GM12872 (cell line): ENCODE data around the gene TXNRD2.

Experiments used
- TF ChIP-seq, protein P1 (sequence below): IDR thresholded peaks from 3 replicates; pipeline ENCODE4 v1.5.1; 2011; ENCODE audit warnings: low read depth, mild to moderate bottlenecking, low read length, moderate library complexity; ENCODE audit not compliant: insufficient read depth

Gene TXNRD2

DNA sequence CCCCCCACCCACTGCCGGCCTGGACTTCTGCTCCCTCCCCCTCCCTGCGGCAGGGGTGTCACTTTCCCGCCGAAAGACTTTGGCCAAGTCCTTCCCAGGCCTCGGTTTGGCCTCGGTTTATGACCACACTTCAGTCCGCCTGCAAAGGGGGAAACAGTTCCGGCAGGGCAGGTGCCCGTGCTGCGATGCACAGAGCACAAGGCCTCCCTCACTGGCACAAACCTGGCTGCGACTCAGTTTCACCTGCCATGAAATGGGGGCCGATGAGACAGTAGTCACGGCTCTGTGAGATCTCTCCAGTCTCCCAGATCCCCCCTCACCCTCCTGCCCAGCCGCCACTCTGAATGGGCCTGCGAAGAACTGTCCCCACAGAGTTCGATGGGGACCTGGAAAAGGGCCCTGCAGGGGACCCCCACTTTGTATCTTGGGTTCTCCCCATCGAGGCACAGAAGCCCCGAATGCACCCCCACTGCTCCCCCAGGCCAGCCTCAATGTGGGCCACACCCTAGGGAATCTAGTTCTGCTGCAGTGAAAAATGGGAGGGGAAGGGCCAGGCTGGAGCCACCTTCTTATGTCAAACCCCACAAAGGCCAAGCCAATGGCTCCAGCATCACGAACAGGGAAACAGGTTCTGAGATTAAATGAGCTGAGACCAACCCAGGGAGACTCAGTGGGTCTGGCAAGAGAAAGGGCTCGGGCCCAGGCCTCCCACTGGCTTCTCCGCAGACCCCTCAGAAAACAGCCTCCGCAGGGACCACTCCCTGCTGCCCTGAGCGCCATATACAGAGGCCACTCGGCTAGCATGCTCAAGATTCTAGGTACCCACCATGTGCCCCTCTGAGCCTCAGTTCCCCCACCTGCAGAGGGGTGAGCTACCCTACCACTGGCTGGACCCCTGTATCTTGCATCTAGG lies 46.0 kb upstream of the TXNRD2 start:
- TF ChIP-seq, protein P1, sequence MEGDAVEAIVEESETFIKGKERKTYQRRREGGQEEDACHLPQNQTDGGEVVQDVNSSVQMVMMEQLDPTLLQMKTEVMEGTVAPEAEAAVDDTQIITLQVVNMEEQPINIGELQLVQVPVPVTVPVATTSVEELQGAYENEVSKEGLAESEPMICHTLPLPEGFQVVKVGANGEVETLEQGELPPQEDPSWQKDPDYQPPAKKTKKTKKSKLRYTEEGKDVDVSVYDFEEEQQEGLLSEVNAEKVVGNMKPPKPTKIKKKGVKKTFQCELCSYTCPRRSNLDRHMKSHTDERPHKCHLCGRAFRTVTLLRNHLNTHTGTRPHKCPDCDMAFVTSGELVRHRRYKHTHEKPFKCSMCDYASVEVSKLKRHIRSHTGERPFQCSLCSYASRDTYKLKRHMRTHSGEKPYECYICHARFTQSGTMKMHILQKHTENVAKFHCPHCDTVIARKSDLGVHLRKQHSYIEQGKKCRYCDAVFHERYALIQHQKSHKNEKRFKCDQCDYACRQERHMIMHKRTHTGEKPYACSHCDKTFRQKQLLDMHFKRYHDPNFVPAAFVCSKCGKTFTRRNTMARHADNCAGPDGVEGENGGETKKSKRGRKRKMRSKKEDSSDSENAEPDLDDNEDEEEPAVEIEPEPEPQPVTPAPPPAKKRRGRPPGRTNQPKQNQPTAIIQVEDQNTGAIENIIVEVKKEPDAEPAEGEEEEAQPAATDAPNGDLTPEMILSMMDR, result no peak

DNA sequence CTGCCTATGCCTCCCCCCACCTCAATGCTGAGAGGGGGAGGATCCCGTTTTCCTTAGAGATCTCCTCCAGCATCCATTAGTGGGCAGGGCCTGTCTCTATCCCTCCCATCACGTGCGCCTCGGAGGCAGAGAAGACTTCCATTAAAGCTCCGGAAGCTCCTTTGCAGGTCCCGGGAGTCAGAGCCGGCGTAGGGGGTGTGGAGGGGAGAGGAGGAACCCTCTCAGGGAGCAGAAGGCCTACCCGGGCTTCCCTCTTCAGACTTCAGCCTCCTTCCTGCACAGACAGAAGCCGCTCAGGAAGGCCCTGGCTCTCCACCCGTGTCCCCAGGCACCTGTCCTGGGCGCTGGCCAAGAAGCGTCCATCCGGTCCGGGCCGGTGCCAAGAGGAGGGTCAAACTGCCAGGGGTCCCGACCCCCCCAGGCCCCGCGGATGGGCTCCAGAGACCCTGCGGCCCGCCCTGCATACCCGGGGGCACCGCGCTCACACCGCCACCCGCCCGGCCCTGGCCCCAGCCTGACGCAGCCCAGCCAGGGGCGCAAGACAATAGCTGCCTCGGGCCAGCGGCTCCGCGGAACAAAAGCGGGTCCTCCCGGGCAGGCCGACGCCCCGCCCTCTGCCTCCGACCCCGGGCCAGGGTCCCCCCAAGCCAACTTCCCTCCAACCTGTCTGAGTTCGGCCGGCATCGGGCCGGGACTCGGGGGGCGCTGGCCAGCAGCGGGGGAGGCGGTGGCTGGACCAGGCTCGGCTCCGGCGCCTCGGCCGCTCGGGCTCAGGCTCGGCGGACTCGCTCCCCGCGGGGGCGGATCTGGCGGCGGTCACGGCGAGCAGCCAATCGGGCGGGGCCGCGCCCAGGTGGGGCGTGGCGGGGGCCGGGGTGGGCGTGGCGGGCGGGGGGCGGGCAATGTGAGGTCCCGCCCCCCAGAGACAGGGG lies 45.1 kb upstream of the TXNRD2 start:
- TF ChIP-seq, protein P1, result no peak

DNA sequence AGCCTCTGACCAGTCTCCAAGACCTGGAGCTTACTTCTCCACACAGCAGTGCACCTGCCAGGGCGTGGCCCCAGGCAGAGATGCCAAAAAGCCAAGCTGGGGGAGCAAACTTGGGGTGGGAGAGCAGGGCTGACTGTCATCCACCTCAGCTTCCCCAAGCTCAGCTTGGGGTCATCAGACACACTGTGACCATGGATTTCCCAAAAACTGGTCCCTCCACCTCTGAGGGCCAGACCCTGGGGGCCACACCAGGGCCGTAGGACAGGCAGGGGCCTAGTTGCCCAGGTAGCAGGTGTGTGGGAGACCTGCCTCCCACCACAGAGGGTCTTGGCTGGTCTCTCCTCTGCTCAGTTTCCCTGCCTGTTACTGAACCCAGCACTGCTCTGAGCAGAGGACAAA lies 44.4 kb upstream of the TXNRD2 start:
- TF ChIP-seq, protein P1, result no peak

DNA sequence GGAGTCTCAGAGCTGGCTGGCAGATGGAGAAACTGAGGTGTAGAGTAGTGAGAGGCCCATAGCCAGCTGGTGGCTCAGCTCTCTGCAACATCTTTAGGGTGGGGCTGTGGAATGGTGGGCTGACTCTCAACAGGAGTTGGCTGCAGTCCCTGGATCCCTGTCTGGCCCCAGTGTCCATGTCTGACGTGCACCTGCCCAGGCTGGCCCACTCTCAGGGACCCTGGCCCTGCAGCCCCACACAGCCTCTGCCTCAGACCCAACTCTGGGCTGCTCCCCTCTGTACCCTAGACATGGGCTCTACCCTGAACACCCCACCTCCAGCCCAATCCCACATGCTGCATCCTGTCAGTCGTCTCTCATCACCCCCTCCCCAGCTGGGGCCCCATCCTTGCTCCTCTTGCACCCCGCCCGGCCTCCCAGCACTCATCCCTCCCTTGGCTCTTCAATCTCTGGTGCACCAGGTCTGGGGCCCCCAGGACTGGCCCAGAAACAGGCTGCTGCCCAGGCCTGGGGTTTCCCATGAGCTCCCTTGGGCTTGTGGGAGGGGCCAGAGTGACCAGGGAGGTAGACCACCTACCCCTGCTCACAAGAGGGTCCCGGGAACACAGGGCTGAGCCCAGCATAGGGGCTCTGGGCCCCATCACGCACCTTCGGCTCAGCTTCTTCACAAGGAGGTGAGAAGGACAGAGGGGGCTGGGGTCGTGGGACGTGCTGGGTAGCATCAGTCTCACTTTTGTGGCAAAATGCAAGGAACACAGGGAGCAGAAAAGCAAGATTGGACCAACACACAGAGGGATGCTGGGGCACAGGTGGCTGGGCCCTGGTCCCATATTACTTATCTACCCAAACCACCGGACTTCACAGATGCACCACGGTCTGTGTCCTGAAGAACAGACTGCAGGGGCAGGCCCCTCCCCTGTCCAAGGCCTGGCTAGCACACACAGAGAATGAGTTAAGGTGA lies 43.5 kb upstream of the TXNRD2 start:
- TF ChIP-seq, protein P1, result no peak

DNA sequence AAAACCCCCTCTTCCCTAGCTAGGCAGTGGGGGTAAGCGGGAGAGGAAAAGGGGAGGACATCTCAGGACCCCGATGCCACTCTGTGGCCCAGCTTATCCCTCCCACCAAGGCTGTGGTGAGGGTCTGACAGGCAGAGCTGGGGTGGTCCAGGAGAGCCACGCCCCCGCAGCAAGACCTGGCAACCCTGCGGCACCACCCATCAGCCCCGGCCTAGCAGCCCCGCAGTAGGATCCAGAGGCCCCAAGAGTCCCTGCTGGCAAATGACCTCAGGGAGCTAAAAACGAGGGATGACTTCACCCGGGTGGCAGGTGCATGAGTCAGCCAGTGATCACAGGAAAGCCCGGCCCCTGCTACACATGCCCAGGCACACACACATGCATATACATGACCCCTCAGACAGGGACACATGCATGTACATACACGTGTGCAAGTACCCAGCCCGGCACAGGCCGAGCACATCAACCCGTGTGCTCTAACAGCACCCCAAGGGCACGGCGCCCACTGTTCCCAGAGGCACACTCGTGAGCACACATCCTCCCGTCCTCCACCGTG lies 42.7 kb upstream of the TXNRD2 start:
- TF ChIP-seq, protein P1, result no peak

DNA sequence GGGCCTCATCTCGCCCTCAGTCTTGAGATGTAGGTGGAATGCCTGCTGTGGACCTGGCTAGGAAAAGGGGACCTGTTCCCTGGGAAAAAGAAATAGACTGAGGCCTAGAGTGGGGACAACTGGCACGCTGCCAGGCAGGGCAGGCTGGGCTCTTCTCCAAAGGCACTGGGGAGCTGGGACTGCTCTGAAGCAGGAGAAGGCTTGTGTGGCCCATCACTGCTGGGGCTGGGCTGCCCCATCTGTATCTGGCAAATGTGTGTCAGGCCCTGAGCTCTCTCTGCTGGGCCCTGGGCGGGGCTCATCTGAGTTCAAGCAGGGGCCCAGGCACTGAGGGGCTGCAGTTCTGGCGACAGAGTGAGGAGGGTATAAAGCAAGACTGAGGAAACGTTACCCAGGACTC lies 42.1 kb upstream of the TXNRD2 start:
- TF ChIP-seq, protein P1, result no peak
